Dermis microvascular lymphatic vessel endothelial cell (primary cell): ENCODE measurements around the gene SFXN3. TPM values are rescaled to one million over a fixed set of nuclear protein-coding genes. Genes with fewer than 3 reads are reported as not detected.
A peak's percentile ranks its signal among the peaks of the same experiment; 100 is the strongest.

ENCODE experiments used
- DNase-seq, 2 donors: peaks; one replicate each; pipeline versions ENCODE4 v3.0.0 to v3.0.0-alpha.2; 2010; ENCODE audit warnings: low read depth in 2 of 2
- total RNA-seq: library from RNA; depleted of rRNA; stranded (reverse); fragments of >200 nt; gene quantifications from 2 replicates; pipeline ENCODE4 v1.2.1, GENCODE V29; 2014

The SFXN3 gene
- total RNA-seq, 1 donor from 2014 or later: 51.2 TPM

DNA sequence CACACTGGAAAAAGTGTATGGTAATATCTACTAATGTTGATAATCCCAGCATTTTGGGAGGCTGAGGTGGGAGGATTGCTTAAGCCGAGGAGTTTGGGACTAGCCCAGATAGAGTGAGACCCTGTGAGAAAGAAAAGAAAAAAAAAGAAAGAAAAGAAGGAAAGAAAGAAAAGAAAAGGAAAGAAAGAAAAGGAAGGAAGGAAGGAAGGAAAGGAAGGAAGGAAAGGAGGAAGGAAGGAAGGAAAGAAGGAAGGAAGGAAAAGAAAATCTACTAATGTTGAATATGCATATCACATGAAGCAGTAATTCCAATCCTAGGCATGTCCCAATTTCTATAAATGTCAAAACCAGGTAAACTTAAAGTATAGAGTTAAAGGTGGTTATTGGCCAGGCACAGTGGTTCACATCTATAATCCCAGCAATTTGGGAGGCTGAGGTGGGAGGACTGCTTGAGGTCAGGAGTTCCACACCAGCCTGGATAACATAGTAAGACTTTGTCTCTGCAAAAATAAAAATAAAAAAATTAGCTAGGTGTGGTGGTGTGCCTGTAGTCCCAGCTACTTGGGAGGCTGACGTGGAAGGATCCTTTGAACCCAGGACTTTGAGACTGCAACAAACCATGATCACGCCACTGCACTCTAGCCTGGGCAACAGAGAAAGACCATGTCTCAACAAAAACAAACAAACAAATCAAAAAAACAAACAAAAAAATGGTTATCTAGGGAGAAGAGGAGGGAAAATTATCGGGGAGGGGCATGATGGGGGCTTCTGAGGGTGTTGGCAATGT is 25.5 kb downstream of the SFXN3 start:
- no peak for DNase-seq

DNA sequence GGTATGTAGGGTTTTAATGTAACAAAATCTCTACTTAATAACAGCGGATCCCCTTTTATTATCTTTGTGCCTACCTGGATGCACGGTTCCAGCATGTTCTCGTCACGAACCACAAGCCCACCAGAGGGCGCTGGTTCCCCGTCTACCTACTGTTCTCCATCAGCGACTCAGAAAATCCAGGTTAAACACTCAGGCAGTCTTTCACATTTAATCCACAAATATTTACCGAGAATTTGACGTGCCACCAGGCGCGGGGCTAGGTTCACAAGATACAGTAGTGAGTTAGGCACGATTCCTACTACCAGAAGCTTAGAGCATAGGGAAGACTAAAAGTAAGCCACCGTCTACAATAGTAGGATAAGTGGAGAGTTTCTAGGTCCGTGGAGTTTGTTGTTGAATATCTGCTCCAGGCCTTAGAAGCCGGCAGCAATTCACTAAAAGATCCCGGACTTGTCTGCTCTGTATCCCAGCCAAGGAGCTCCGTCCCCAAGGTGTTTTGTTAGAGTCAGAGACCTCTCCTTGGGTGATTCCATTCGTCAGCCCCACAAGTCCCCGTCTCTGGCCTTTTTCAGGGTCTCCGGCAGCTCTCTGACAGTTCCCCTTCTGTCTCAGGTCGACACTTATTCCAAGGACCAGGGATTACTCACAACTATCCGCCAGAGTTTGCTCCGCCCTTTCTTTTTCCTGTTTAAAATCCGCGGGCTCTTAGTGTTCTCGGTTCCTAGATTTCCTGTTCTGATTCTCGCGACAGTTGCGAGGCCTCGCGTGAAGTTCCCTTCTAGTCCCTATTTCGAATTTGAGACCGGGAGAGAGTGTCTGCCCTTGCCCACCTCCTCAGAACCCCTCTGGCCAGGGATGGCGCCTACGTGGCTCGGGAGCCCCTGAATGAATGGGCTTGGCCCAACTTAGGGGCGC is 29.3 kb downstream of the SFXN3 start:
- peak; percentile 88 to 94 for DNase-seq

DNA sequence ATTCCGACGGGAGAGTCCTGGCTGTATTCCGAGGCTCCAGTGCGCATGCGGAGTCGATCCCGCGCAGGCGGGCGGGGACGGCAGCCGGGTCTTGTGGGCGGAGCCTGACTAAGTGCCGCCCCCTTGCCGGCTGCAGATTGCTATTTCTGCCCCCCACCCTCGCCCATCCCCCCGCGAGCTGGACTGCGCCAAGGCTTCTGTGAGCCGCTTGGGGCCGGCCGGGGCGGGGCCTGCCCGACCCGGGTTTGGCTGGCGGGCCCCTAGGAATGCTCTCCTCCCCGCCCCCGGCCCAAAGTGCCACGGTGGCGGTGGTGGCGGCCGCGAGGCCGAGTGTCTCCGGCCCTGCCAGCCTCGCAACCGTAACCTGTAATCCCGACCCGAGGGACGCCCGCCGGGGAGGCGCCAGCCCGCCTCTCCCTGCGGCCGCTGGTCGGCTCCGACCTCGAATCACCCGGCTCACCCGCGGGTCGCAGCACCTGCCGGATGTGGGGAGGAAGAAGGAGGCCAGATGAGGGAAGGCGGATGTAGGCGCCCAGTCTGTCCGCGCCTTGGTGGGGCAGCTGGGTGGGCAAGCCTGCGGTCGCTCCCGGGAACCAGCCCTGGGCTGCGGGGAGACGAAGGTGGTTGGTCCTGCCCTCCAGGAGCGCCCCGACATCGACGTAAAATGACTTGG is 30.1 kb downstream of the SFXN3 start:
- DNase-seq: peak; percentile 75 to 91

DNA sequence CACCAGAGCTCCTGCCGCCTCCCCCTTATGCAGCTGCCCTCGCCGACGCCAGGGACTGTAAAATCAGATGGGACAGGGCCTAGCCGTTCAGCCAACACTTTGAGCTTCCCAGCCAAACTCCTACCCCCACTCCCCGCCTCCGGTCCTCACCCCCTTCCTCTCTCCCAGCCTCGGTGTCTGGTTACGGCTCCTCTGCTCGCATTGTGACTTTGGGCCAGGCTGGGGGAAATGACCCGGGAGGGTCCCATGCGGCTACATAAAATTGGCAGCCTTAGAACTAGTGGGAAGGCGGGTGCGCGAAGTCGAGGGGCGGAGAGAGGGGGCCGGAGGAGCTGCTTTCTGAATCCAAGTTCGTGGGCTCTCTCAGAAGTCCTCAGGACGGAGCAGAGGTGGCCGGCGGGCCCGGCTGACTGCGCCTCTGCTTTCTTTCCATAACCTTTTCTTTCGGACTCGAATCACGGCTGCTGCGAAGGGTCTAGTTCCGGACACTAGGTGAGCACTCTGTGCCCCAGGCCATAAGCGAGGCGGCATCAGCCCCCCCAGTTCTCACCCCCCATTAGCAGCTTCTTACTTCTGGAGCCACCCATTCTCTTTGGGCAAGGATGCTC is 30.7 kb downstream of the SFXN3 start, which contains the start of gene KAZALD1:
Gene KAZALD1, plus strand, starts transcription at position 366 of the 608 bp plus-strand sequence. CDS start 604 bp downstream, outside the sequence.
- no peak for DNase-seq

DNA sequence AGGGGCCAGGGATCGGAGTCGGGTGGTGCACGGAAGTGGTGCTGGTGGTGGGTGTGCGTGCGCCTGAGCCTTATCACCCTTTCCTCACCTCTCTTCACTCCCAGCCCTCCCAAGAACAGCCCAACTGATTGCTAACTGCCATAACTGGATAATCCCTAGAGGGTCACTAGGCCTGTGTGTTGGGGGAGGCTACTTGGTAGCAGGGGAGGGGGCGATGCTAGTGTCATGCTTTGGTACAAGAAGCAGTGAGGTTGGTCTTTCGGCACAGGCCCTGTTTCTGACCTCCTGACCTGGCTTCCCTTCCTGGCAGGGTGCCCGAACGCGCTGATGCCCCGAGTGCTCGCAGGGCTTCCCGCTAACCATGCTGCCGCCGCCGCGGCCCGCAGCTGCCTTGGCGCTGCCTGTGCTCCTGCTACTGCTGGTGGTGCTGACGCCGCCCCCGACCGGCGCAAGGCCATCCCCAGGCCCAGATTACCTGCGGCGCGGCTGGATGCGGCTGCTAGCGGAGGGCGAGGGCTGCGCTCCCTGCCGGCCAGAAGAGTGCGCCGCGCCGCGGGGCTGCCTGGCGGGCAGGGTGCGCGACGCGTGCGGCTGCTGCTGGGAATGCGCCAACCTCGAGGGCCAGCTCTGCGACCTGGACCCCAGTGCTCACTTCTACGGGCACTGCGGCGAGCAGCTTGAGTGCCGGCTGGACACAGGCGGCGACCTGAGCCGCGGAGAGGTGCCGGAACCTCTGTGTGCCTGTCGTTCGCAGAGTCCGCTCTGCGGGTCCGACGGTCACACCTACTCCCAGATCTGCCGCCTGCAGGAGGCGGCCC is 31.4 kb downstream of the SFXN3 start:
- DNase-seq: peak in 1 of 2 donors; percentile 68

DNA sequence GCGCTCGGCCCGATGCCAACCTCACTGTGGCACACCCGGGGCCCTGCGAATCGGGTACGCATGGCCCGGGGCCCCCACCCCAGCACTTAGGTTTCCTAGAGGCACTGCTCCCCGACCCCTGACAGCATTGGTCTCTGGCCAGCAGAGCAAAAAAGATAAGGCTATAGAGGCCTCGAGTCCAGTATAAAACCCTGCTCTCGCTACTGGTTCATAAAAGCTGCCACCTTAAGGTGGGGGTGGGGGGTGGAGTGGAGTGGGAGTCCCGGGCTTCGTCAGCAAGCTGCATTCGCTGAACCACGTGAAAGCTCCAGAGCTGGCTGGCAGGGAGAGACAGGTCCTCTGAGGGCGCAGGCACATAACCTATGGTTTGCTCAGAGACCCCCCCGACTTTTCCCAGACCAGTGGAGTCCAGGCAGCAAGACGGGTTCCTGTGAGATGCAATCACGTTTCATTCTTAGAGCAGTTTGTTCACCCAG is 32.1 kb downstream of the SFXN3 start:
- no peak for DNase-seq

DNA sequence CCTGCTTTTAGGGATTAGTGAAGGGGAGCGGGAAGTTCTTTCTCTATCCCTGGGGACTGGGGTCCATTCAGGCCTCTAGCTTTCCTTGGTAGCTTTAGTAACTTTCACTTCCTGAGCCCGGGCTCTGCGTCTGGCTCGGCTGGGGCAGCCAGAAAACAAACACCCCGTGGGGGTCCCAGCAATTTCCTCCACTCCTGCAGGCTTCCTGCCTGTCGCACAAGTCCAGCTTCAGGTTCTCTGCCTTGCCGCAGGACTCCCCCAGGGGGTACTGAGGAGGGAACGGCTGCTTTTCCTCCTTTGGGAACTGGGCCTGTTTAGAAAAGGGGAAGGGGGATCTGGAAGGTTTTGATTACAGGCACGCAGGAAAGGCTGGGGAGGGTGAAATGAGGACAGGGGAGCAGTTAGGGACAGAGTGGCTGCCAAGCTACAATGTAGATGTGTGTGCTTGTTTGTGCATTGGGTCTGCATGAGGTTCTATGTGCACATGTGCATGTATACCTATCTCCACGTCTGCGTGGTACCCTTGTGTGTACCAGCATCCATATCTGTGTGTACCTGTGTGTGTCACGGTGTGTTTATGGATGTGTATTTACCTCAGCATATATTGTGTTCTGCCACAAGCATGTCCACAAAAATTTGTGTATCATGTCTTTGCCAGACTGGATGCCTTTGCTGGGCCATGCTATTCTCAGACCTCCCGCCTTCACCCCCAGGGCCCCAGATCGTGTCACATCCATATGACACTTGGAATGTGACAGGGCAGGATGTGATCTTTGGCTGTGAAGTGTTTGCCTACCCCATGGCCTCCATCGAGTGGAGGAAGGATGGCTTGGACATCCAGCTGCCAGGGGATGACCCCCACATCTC is 32.7 kb downstream of the SFXN3 start:
- no peak for DNase-seq

DNA sequence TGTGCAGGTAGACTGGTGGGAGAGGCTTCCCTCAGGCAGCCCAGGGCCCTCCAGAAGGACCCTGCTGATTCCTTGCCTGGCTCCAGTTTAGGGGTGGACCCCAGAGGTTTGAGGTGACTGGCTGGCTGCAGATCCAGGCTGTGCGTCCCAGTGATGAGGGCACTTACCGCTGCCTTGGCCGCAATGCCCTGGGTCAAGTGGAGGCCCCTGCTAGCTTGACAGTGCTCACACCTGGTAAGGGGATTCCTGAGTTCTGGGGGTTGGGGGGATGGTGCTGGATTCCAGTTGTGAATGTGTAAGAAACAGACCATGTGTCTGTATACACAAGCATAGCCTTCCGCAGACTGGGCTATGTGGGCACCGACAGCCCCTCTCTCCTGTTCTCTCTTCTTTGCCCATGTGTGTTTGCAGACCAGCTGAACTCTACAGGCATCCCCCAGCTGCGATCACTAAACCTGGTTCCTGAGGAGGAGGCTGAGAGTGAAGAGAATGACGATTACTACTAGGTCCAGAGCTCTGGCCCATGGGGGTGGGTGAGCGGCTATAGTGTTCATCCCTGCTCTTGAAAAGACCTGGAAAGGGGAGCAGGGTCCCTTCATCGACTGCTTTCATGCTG is 33.5 kb downstream of the SFXN3 start:
- no peak for DNase-seq

DNA sequence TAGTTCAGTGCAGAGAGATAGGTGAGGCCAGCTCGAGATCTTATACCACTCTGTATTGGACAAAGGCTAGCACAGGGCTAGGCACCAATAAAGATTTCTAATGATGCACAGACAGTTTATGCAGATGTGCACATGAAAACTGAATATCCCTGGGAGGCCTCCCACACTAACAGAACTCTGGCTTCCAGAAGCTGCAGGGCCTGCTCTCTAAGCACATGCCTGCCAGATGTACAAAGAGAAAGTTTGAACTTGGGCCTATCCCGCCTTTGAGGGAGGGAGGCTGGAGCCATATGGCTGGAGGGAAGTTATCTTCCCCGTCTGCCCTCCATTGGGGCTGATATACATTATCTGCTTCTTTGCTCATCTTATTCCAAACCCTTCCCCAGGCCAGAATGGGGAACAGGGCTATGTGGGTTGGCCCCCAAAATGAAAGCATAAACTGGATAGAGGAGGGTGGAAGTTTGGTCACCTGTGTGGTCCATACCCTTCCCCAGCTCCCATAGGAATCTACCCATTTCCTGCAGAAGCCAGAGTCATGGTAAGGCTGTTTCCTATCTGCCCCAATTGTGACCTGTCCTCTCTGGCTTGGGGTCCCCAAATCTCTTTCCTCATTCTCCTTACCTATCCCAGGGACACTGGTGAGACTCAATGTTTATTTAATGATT is 34.6 kb downstream of the SFXN3 start:
- DNase-seq: no peak

DNA sequence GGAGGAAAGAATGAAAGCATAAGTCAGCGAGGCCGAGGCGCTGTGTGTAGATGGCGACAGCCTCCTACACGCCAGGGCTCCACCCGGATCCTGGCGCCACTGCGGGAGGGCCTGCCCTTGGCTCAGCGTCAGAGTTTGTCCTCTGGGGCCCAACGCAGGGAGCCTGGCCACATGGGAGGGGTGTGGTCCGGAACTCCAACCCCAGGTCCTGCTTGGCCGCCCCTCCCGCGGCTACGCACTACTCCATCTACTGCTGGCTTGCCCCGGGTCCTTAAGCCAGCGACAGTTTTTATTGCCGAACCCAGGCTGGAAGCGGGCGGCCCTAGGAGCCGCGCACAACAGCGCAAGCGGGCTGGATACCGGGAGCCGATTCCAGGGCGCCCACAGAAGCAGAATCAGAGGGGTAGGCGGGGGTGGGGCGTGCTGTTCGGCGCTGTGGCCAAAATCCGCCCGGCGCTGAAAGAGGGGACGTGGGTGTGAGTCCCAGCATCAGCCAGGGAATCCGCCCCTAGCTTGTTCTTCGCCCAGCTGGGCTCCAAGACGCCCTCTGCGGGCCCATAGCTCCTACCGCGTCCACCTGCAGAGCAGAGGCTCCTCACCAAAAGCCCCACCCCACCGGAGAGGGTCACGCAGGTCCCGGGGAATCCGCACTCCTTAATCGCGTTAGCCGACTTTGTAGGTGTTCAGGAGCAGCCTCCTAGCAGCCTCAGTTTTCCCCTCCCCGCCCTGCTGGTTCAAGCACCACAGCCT is 35.3 kb downstream of the SFXN3 start:
- DNase-seq: peak in 1 of 2 donors; percentile 52

DNA sequence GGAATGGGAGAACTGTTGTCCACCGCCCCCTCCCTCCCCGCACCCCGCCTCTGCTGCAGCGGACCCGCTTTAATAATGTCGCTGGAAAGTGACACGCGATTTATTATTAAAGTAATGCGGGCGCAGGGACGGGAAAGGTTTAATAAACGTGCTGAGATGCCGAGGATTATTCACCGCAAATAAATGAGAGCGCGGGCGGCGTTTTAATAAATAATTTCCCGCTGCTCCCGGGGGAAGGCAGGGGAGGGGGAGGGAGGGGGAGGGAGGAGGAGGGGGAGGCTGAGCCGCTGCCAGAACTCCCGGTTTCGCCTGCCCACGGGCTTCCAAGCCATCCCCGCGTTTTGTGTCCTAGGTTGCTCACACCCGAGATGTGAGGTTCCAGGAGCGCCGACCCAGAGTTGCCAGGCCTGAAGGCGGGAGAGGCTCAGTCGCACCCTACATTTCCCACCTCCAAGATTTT is 35.9 kb downstream of the SFXN3 start:
- no peak for DNase-seq

DNA sequence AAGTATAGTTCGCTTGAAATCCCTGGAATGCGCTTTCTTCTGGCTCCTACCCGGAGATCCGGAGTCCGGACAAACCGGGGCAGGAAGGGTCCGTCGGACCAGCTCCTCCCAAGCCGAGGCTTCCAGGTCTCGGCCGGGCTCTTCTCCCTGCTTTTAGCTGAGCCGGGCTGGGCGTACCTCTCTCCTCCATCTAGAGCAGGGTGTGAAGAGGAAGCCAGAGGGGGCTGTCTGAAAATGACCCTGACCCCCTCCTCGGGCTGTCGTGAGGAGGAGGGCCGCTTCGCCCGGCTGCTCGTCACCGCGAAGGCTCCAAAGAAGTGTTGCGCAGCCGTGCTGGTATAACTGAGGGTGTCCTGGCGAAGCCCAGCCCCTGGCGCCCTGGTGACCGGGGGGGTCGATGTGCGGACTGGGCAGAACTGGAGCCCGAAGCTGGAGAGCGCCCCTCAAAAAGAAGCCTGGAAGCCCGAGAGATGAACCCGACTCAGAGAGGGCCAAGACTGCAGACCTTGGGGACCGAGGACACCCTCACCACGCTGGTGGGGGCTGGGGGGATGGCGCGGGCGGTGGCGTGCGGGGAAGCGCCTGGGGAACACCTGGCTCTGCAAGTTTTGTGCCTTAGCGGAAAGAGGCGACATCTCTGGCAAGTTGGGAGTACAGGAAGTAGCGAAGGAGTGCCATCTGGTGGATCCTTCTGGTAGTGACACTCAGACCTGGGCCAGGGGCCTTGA is 36.5 kb downstream of the SFXN3 start:
- peak; percentile 57 to 82 for DNase-seq

DNA sequence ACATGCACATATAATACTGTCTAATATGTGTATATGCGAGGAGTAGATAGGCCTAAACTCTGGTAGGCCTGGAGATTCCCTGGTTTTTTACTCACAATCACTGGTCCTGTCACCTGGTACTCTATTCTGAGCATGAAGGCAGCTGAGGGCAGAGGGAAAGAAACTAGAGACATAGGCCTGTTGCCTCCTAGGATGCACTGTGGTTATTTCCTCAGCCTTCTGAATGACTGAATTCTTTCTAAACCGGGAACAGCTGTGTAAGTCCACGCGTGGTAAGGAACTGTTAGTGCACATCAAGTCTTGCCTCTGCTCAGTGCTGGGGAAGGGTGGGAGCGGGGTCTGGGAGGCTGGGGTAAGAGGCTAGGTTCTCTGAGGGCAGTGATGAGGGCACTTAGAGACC is 38.4 kb downstream of the SFXN3 start:
- no peak for DNase-seq

DNA sequence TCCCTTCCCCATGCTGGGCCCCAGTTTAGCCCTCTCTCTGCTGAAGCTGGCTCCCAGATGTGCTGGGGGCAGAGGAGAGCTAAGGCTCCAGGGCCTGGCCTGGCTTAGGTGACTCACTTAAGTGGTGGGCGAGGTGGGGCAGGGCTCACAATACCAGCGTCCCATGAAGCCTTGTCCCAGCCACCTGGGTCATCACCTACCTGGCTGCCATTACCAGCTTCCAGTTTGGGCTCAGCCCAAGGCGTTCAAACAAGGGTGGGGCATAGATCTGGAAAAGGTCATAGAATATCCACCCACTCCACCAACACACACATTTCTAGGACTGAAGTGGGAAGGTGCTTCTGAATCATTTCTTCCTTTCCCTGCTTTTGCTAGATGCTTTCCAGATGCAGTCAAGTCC is 39.1 kb downstream of the SFXN3 start:
- DNase-seq: no peak

DNA sequence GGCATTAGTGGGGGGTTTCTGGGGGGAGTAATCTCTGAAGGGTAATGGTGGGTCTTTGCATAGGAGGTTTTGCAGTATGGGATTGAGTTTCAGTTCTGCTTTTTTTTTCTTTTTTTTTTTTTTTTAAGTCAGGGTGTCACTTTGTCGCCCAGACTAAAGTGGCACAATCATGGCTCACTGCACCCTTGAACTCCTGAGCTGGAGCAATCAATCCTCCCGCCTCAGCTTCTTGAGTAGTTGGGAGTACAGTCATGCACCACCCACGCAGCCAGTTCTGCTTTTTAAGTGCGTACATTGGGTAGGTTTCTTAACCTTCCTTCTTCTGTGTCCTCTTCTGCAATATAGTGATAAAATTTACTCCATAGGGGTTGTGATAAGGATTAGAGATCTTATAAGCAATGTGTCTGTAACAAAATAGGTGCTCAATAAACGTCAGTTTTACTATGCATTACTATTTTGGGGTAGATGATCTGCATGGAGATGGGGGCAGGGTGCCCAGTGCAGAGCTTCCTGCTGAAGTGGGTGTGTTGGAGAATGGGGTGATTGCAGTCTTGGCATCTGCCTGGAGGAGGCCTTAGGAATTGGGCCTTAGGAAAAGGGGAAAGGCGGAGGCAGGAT is 40.3 kb downstream of the SFXN3 start:
- DNase-seq: no peak

DNA sequence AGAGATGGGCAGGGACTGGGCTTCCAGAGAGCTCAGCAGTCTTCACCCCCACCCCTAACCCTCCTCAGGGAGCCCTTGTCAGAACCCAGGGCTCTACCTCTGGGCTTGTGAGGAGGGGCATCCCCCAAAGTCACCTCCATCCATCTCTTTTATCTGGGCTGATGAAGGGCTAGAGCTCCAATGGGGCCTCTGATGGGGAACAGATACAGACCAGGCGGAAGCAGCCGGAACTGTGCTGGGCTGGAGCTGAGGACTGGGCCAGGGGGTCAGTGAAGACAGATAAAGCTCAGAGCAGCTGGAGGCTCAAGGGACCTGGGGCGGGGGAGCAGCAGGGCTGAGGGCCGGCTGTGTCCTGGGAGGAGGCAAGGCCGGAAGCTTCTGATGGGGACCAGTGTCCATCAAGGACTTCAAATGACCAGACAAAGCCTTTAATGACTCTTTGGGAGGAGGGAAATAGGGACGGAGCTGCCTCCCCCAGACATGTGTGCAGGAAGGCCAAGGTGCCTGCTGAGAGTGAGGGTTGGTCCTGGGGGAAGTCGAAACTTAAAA is 40.9 kb downstream of the SFXN3 start:
- no peak for DNase-seq
